DMS114 treated with DMSO at 0.1 percent for 48 hours (cell line): Measurements from ENCODE around the gene GPLD1.

Source experiments
- DNase-seq: peaks from one replicate; lab custom pipeline; 2025; ENCODE audit not compliant: unreplicated experiment; lab: John Stamatoyannopoulos, UW

GPLD1 gene

DNA sequence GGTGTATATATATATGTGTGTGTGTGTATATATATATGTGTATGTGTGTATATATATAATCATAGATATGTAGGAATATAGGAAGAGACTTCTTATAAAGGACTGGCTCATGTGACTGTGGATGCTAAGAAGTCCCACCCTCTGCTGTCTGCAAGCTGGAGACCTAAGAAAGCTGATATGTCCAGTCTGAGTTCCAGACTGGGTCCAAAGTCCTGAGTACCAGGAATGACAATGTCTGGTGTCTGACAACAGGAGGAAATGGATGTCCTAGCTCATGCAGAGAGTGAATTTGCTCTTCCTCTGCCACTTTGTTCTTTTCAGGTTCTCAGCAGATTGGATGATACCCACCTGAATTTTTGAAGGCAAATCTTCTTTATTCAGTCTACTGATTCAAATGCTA, 12.5 kb upstream of the GPLD1 start:
- DNase-seq: no peak

DNA sequence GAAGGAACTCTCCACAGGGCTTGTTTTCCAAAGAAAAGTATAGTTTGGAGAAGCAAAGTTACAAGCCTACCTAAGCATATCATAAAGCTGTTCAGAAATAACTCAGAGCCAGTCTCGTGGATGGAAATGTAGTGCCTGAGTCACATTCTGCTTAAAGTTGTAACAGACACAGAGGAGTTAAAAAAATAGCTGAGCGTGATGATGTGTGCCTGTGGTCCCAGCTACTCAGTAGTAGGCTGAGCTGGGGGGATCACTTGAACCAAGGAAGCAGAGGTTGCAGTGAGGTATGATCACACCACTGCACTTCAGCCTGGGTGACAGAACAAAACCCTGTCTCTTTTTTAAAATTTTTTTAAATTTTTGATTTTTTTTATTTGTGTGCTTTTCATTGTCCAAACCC, 12.0 kb upstream of the GPLD1 start:
- DNase-seq: no peak

DNA sequence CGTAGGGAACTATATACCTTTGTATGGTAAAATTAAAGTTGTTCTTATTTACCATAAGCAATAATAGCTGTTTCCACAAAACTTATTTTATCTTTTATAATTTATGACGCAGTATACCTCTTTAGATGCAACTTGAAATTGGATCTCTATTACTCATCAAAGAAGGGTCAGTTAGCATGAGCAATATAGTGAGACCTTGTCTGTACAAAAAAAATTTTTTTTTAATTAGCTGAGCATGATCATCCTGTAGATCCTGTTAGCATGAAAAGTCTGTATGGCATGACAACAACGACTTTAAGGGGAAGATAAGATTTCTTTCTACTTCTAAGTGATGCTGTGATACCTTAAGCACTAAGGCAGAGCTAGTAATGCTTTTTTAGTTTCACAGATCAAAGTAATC, 11.3 kb upstream of the GPLD1 start:
- DNase-seq: no peak

DNA sequence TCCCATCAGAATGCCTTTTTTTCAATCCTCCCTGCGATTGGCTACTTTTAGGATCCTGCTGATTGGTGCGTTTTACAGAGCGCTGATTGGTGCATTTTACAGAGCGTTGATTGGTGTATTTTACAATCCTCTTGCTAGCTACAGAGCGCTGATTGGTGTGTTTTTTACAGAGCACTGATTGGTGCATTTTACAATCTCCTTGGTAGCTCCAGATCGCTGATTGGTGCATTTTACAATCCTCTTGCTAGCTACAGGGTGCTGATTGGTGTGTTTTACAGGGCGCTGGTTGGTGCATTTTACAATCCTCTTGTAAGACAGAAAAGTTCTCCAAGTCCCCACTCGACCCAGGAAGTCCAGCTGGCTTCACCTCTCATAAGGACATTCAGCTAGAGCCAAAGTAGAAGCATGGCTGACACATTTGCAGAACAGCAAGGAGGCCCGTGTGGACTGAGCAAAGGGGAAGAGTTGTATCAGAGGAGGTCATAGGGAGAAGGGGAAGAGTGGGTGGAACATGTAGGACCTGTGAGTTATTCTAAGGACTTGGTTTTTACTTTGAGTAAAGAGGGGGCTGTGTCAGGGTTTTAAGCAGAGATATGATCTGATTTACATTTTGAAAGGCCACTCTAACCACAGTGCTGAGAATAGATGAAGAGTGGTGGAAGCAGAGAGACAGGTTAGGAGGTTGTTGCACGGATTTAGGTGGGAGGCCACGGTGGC, 8.0 kb upstream of the GPLD1 start:
- DNase-seq: no peak

DNA sequence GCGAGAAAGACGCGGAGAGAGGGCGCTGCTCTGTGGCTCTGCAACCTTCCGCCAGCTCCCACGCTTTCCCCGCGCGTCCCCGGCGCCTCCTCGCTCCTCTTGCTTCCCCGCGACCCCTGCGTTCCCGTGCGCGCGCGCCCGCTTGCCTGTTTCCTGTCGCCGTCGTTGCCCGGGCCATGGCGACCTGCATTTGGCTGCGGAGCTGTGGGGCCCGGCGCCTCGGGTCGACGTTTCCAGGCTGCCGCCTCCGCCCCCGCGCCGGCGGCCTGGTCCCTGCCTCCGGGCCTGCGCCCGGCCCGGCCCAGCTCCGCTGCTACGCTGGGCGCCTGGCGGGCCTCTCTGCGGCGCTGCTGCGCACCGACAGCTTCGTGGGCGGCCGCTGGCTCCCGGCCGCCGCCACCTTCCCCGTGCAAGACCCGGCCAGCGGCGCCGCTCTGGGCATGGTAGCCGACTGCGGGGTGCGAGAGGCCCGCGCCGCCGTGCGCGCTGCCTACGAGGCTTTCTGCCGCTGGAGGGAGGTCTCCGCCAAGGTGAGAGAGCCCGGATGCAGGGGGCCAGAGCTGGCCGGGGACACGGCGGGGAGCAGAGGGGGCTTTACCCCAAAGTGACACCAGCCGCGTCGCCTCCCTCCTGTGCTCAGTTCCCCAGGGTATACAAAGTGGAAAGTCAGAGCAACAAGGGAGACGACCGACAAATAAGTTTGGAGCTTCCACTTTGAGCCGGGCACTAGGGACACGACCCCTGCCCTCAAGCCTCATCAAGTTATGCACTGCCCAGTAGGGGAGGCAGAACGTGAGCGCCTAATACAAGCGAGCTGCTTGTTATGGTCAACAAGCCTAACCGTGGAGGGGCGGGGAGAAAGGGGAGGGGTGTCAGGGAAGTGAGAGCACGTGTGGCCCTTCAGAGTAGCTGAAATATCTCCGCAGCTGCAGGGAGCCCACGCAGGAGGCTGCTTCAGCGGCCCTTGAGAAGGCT, 5.7 kb upstream of the GPLD1 start, which contains the start of gene ALDH5A1:
ALDH5A1 (plus strand) TSS at position 149 of the 975 bp plus-strand sequence; CDS start at position 177, 28 bp downstream.
- peak; percentile 43 for DNase-seq

DNA sequence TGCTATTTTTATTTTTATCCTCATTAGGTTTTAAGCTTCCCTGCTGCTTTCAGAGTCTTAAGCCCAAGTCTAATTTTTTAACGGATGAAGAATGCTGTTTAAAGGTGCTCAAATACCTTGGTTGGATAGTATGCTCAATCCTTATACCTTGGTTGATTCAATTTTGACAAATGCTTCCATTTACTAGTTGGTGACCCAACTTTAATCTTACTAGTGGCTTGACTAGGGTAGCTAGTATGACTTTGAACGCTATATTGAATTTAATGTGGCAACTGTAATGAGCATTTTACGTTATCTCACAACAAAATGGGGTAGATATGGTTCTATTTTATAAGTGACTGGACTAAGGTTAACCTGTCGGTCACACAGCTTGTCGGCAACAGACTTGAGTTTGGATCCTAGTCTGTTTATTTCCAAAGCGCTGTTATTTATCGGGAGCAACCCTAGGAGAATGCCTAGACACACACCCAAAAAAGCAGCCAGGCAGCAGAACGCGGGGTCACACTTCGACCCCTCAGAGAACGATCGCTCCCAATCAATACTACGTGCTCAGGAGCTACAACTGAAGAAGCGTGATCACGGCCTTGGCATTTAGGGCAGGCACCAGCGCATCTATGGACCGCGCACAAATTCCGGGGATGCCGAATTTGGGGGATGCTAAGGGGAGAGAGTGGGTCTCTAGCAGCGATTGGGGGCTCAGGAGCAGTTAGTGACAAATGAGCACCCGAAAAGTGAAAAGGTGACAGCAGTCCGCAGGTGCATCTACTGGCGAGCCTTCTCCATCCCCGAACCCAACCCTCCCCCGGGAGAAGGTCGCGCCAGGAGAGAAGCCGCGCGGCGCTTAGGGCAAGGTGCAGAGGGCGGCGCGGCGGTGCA, 4.8 kb upstream of the GPLD1 start:
- no peak for DNase-seq

DNA sequence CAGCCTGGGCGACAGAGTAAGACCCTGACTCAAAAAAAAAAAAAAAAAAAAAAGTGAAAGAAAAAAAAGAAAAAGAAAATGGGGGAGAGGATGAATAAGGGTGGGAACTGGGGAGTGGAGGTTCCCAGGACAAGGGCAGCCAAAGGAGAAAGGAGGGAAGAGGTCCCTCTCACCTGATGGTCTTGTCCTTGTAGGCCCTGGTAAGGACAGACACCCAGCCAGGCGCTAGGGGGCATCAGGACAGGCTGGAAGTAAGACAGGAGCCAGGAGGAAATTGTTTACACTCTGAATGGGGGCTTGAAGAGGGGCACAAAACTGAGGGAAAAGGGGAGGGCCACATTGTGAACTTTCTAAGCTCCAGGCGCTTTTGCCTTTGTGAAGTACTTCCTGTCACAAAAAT, 3.1 kb upstream of the GPLD1 start:
- DNase-seq: no peak

DNA sequence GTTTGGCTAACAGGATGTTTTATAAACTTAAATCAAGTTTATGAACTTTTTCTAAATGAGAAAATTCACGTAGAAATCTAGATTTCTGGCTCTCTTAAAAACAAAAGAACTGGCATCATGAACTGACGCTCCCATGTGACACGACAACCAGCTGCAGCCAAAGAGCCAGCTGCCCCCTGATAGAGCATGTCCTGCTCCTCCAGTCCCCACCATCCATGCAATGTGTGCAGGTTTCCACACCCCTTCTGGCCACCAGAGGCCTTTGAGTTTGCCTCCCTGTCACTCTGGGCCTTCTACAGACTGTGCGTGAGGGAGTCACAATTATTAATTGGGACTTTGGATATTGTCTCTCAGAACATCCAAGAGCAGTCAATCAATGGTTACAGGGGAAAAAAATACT, 1.6 kb upstream of the GPLD1 start:
- no peak for DNase-seq

DNA sequence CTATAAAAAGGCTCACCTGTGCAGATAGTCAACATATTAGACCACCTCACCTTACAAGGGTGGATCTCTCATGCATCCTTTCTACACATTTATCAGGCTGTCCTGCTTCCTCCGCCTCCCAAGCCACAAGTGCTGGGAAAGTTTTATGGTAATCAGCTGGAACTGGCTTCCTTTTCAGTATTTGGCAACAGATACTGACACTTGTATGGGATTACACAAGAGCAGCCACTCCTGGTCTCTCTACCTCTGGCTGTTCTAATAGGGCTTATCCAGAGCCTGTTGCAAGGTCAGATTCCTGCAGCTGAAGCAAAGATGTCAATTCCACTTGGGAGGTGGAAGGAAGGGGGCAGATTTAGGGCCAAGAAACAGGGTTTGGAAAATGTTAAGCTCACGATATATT, 503 bp upstream of the GPLD1 start:
- no peak for DNase-seq

DNA sequence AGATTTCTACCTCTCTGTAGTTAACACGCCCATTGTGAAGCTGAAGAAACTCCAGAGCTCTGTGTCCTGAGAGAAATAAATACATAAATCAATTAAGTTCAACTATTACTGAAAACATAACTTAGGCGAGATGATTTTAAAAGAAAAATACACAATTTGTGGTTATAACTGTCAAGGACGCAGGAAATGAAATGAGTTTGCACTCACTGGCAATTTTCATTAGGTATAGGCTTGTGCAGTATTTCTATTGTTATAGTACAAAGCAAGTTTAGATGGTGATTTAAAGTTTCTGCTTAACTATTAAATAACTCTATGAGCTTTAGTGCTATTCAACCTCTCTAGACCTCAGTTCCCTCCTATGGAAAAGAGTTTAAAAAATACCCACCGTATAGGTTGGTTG, 3.3 kb downstream of the GPLD1 start:
- DNase-seq: no peak

DNA sequence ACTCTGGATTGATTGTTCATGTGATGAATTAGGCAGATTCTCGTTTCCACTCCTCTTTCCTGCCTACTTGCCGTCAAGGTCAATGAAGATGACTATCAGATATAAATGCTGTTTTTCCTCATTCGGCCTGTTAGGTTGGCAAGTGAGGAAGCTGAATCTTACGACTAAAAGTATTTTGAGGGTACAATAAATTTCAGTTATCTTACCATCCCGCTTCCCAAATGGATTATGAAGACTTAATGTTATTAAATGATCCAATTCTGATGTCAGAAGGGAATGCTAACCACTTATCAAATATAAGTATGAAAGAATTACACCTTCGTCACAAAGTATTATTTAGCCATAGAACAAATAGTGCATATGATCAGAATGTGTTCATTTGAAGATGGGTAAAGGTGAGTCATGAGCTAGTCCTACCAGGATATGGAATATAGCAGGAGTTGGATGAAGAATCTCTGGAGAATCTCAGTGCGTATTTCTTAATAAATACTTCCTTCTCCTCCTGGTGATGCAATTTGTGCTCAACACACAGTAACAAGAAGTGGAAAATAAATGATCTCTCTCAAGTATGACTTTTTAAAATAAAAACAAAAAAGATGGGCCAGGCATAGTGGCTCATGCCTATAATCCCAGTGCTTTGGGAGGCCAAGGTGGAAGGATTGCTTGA, 4.6 kb downstream of the GPLD1 start:
- DNase-seq: no peak

DNA sequence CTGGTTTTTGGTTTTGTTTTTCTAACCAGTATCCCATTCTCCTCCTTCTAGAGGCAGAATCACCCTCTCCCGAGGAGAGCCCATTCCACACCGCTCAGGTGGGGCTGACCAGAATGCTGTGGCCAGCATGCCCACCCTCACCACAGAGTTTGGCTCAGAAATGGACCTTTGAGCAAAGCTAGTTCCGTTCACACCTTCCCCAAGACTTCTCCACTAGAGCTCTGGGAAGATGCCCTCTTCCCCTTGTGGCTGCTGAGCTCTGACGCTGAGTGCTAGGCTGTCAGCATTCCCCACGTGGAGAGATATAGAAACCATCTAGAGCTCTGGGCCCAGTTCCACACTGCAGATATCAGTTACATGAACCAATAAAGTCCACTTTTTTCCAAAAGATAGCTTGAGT, 7.9 kb downstream of the GPLD1 start:
- no peak for DNase-seq

DNA sequence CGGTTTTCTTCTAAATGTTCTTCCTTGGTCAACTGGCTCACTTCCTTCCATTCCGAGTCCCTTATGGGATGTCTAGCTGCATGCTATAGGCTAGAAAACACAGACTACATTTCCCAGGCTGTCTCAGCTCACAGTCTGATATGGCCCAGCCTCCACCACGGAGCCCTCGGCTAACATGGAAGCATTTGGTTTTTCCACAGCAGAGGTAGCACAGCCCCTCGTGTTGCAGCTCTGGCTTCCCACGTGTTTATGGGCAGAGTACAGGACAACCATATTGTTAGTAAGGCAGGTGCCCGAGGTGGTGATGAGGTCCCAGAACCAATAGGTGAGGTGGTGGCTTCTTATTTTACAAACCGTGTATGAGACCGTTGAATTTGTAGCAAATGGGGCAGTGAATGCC, 8.7 kb downstream of the GPLD1 start:
- DNase-seq: no peak

DNA sequence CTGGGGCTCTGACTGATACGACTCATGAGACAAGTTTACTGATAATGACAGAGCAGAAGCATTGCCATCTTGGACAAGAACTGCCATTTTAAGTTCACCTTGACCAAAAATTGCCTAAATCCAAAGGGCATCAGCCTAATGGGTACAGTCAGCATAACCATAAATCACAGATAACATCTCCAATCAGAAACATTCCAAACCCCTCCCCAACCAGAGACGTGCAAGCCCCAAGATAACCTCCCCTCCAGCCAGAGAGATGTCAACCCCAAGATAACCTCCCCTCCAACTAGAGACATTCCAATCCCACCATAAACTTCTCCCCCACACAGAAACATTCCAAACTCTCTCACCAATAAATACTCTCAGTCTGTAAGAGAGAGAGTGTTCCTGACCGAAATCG, 10.5 kb downstream of the GPLD1 start:
- DNase-seq: no peak

DNA sequence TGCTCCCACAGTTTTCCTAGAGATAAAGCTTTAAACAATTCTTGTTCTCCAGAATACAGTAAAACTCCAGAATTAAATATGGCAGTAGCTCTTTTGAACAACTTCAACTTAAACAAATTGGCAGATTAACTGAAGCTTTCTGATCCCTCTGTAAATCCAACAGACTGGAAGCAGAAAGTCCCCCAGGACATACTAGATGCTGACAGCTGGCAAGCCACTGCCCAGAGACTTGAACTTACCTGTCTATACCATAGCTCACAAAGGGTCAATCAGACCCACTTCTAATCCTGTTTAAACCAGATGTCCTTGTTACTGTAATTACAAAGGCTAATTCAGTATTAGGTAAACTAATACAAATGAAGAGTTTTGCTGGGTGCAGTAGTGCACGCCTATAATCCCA, 12.3 kb downstream of the GPLD1 start:
- no peak for DNase-seq

DNA sequence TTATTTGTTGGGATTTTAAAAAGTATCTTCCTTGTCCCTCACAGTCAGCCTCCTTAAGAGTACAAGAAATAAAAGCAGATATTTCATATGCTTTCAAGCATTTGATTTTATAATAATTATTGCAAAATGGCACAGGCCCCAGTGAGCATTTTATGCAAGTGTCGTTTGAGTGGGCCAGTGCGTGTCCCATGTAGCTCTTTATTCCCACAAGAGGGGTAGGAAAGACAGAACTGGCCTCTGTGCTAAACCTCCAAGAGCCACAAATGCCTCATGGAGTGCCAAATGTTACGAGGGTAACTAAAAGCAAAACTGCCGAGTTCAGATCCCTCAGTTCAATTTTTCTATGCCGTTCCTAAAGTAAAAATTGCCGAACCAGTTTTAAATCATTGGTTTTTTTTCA, 12.7 kb downstream of the GPLD1 start:
- DNase-seq: no peak

DNA sequence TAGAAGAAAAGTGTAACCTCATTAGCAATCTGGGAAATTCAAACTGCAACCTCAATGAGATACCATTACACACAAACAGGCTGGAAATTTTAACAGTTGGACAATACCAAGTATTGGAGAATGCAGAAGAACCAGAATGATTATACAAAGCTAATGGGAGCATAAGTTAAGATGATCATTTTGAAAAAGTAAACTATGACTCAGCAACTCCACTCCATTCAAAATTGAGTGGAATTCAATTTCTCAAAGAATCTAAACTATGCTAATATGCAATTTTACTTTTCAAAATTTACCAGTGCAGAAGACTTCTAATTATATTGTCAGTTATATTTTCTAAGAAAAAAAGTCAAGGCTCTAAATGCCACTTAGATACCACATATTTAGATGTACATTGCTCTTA, 17.2 kb downstream of the GPLD1 start:
- no peak for DNase-seq

DNA sequence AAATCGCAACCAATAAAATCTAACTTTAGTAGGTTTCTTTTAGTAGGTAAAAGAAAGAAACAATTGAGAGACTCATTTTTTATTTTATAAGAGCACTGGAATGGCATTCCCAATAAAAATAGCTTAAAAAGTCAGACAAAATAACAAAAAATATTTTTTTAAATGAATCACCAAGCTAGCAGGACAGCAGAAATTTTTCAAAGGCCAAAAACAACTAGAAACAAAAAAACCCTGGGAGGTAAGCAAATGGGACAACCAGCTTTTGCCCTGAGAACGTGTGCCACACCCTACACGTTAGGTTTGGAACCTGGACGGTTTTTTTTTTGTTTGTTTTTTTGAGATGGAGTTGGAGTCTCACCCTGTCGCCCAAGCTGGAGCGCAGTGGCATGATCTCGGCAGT, 19.6 kb downstream of the GPLD1 start:
- DNase-seq: no peak

DNA sequence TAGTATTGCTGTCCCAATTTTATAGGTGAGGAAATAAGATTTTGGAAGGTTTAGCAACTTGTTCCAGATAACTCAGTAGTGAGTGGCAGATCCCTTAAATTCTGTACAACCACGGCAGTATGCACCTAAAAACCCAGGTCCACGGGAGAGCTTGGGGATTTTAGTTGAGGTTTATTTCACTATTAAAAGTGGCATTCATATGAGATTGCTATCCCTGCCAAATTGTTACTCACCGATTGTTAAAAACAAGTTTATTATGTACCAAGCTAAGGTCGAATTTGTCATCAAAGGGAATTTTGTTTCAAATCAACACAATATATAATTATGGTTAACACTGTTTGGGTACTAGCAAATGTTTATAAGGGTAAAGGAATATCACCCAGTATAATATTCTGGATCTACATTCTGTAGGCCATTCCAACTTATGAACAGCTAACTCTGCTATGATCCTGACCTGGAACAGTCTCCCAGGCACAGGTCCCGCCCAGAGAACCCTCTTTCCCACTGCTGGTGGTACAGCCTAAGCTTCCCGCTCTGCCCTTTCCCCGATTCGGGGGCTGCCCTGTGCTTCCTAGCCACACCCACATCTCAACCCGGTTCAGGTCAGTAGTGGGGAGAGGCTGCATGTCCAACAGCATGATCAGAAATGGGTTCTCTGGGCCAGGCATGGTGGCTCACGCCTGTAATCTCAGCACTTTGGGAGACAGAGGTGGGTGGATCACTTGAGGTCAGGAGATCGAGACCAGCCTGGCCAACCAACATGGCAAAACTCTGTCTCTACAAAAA, 24.9 kb downstream of the GPLD1 start:
- no peak for DNase-seq

DNA sequence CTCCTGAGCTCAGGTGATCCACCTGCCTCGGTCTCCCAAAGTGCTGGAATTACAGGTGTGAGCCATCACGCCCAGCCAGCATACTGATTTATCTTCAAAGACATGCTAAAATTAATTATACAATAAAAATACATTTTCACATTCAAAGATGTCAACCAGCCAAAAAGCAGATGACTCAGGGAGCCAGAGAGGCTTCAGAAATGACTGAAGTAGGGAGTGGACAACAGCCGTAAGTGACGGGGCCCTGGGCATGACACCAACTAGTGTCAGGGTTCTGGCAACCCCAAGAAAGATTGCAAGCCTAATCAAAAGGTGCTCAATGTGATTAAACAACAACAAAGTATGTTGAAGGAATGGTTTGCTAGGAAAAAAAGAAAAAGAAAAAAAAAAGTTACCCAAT, 28.4 kb downstream of the GPLD1 start:
- no peak for DNase-seq
